GM19467 (cell line): ENCODE results near the gene PTGIS.

ENCODE experiments used
- ATAC-seq: cut with Tn5 transposase; IDR thresholded peaks from one replicate; pipeline ENCODE4 v1.9.1; 2021; ENCODE audit warnings: mild to moderate bottlenecking, moderate library complexity; ENCODE audit not compliant: unreplicated experiment

The PTGIS gene

DNA sequence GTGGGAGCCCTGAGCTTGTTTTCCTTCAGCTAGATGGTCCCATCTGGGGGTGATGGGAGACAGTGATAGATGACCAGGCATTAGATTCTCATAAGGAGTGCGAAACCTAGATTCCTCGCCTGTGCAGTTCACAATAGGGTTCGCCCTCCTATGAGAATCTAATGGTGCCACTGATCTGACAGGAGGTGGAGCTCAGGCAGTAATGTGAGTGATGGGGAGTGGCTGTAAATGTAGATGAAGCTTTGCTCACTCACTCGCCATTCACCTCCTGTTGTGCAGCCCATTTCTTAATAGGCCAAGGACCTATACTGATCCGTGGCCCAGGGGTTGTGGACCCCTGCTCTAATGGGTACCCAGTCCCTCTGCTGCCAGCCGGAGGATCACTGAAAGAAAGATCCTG is 64.8 kb downstream of the PTGIS start:
- ATAC-seq: no peak

DNA sequence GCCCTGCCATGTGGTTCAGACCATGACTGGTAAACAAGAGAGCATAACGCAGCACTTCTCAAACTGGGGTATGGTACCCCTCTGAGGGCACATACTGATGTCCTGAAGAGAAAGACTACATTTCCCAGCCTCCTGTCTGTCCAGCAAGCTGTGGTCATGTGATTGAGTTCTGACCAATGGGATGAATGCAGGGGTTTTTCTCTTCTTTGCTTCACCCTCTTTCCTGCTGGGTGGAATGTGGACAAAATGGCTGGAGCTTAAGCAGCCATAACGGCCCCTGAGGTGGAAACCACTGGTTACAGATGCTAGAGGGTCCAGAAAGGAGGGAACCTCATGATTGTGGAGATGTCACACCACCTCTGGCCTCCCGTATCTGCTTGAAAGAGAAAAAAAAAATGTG is 66.0 kb downstream of the PTGIS start:
- ATAC-seq: no peak

DNA sequence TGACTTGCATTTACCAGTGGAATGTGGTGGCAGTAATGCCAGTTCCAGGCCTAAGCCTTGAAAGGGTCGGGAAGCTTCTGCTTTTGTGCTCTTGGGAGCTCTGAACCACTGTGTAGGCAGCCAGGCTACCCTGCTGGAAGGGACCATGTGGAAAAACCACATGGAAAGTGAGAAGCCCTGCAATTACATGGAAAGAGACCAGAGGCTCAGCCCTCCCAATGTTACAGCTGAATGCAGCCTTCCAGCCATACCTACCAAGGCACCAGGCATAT is 70.6 kb downstream of the PTGIS start:
- ATAC-seq: no peak

DNA sequence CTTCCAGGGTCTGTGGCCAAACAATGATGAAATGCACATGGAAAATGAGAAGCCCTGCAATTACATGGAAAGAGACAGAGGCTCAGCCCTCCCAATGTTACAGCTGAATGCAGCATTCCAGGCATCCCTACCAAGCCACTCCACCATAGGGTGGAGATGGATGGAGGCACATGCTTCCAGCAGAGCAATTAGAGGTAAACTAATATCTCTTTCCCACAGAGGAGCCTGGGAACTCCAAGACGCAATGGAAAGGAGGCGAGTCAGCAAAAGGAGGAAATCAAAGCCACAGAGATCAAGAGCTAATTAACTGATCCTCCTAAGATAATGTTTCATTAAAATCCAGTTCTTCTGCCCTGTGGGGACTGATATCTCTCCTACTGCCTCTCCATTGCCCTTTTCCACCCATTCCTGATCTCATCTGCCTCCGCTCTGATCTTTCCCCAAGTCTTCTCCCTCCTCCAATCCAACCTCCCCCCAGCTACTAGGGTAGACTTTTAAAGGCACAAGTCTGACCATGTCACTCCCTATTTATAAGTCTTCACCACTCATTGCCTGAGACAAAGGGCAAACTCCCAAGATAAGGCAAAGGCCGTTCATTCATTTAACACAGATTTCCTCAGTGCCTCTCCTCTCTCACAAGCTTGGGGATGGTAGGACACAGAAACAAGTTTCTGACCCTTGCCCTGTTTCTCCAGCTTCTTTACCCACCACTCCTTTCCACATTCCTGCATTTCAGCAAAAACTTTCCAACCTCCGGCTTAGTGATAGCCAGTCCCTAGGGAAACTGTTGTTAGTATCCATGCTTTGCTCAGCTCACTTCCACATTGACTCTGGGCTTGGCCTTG is 71.2 kb downstream of the PTGIS start:
- no peak for ATAC-seq

DNA sequence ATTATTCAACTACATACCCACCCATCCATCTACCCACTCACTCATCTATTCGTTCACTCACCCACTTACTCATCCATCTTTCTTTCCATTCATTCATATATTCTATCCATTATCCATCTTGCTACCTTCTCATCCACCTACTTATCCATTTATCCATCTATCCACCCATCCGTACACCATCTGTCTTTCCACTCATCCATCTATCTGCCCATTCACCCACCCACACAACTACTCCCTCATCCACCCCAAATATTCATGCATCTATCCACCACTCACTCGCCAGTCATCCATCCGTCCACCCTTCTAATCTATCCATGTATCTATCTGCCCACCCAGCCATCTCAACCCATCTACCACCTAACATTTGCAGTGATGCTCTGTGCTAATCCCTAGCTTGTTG is 71.9 kb downstream of the PTGIS start:
- ATAC-seq: no peak

DNA sequence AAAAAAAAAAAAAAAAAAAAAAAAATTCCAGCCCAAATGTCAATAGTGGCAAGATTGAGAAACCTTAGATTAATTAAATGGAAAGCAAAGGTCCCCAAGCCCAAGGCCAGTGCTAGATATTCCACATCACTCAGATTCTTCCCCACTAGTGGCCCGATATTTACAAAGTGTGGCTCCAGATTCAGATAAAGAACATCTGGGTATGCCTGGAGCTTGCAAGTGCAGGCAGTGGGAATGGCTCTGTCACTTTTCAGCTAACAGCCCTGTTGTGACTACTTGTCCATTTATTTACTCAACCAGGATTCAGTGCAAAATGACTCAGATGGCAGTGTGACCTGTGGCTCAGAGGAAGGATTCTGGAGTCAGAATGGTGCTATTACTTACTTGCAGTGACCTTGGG is 77.2 kb downstream of the PTGIS start:
- no peak for ATAC-seq

DNA sequence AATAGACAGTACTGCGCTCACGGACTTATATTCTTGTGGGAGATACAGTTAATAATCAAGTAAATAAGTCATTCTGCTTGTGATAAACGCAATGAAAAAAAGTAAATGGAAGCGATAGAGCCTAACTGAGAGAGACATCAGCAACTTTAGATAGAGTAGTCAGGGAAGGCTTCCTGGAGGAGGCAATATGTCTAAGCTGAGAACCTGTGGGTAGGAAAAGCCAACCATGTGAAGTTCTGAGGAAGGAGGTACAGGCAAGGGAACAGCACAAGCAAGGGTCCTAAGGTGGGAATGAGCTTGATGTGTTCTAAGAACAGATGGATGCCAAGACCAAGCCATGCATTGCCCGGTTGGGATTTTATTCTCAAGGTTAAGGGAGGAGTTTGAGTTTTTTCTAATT is 78.2 kb downstream of the PTGIS start:
- no peak for ATAC-seq

DNA sequence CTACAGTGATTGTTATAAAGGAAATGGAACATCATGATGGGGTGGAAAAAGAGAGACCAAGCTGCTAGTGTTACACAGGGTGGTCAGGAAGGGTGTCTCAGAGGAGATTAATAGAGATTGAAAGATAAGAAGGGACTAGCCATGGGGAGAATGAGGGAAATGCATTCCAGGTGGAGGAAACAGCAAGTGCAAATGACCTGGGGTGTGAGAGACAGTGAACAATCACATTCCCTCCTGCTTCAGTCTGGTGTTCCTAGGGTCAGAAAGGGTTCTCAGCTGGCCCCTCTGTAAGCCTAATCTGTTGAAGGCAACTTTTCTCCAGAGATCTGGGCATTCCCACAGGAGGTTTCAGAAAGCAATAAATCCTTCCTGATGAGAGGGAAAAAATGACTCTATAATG is 81.9 kb downstream of the PTGIS start:
- no peak for ATAC-seq

DNA sequence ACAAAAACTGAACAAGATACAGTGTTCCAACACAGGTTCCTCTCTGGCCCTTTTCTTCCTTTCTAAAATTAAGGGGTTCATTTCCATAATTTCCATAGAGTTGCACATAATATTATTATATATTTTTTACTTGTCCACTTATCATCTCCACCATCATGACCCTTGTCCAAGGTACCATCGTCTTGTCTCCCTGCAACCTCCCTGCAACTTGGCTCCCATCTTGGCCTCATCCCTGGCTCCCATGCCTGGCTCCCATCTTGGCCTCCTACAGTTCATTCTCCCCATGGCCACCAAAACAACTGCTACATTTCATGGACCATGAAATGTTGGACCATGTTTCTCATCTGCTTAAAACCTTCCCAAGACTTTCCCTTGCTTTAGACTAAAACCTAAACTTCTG is 82.4 kb downstream of the PTGIS start:
- ATAC-seq: no peak

DNA sequence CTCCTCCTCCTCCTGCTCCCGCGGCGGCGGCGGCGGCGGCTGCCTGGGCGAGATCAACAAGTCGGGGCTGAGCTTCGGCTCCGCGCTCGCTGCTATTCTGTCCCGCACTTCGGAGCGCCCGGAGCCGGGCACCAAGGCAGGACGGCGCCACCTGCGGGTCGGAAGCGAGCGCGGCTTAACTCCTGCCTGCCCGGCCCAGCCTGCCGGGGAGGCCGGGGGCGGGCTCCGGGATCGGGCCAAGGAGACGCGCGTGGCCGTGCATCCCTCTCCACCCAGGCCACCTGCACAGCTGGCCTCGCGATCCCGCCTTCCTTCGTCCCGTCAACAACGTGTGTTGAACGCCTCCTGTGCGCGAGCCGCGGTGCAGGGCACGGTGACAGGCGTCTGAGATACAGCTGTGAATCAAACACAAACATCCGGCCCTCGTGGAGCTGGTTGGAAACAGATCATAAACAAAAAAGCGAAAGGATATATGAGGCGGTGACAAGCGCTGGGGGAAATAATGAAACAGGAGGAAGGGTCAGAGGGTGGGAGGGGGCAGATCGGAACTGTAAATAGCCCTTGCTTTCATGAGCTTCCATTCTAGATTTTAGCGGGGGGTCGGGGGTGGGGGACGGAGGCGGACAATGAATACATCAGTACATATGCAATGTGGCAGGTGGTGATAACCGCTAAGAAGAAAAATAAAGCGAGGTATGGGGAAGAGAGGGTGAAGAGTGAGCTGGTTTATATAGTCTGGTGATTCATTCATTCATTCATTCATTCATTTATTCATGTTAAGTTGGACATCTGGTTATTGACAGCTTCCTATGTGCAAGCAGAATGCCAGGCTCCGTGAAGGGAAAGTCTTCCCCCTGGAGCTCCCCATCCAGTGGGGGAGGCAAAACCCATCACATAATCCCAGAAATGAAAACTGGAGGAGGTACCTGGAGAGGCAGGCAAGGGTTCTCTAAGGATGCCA is 83.5 kb downstream of the PTGIS start:
- no peak for ATAC-seq

DNA sequence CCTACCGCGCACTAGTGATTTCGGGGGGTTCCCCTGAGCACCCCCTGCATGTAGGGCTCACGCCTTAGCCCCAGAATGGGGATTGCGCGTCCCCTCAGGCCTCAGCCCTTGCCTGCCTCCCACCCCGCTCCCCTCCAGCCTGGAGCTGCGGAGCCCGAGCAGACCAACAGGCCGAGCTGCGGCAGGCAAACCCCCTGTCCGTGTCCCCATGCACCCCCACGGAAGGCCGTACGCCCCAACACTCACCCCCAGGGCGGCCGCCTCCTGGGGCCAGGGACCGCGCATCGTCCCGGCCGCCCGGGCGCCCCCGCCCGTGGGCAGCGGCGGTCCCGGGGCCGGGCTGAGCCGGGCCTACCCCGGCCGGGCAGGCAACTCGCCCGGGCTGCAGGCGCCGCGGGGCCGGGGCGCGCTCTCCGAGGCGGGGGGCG is 84.2 kb downstream of the PTGIS start:
- no peak for ATAC-seq

DNA sequence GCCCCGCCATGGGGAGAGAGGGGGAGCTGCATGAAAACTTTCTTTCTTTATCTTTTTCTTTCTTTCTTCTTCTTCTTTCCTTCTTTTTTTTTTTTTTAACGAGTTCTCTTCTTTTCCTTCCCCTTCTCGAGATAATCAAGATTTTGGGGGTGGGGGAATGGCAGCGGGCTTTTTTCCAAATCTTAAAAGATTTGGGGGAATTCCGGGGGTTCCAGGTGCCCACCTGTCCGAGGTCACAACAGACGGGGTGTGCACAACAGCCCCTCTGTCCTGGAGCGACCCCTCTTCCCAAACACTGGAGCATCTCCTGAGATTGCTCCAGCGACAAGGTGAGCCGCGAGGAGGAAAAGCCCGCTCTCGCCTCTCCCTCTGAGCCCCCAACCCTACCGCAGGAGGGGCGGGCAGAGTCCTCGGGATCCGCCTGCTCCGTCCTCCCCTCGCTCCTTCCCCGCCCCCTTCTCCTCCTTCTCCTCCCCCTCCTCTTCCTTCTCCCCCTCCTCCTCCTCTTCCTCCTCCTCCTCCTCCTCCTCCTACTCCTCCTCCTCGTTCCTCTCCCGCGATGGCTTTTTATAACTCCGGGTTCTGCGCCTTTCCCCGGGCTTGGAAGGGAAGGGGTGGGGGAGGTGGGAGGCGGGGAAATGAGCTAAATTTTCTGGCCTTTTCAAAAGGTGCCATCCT is 84.8 kb downstream of the PTGIS start:
- ATAC-seq: no peak

DNA sequence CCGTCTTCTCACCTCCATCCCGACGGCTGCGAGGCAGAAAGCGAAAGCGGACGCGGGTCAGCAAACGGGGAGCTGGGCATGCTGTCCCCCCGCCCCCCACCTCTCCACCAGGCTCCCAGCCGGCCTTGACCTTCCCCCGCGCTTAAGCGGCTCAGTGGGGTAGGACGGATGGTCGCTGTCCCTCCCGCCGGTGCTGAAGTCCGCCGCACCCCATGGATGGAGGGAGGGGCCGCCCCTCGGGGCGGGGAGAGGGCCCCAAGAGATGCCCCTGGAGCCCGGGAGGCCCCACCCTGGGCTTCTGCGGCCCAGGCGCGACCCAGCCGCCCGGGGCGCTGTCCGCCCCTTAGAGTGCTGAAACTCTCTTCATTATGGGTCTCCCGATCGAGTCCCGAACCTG is 85.3 kb downstream of the PTGIS start, which contains the start of gene KCNB1:
TSS of gene KCNB1 (minus strand) at position 48 of the 397 bp plus-strand sequence. CDS start 188 bp downstream, outside the sequence.
- no peak for ATAC-seq

DNA sequence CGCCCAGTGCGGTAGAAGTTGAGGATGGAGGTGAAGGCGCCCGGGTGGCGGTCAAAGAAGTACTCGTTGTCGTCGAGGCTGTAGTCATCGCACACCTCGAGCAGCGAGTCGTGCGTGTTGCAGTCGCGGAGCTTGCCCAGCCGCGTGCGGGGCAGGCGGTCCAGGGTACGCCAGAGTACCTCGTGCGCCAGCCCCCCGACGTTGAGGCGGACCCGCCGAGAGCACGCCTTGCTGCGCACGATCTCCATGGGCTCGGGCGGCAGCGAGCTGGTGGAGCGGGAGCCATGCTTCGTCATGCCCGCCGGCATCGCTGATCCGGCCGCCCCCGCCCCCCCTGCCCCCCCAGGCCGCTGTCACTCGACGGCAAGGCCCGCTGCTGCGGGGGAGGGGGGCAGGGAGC is 85.8 kb downstream of the PTGIS start:
- ATAC-seq: no peak

DNA sequence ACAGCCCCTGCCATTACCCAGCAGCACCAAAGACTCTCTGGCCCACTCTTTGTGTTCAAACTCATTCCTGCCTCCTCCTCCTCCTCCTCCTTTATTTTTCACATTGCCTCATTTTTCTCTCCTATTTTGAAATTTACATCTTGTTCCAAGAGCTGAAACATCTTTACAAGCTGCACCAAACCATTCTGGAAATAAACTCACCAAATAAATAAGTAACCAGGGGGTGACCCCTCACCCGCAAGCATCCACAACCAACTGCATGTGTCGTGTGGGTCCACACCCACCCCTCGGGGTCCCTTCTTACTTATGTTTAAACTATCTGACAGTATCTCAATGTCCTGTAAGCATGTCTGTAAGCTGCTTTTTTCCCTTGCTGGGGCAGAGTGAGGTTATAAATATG is 86.8 kb downstream of the PTGIS start:
- no peak for ATAC-seq

DNA sequence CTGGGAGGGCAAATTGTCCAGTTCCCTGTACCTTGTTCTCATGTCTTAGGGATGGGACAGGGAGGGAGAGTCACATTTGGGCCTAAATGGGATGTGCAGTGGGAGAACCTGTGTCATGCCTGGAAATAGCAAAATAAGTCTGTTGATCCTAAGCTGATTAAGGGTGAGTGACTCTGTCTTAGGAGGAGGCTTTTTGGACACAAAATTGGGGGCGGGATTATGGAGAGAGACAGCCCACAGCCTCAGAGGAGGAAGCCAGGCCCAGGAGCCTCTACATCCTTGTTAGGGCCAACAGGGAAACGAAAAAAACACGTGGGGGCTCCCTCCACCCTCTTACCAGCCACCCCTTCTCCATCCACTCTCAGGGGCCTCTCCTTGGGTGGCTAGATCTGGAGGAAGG is 87.7 kb downstream of the PTGIS start:
- no peak for ATAC-seq

DNA sequence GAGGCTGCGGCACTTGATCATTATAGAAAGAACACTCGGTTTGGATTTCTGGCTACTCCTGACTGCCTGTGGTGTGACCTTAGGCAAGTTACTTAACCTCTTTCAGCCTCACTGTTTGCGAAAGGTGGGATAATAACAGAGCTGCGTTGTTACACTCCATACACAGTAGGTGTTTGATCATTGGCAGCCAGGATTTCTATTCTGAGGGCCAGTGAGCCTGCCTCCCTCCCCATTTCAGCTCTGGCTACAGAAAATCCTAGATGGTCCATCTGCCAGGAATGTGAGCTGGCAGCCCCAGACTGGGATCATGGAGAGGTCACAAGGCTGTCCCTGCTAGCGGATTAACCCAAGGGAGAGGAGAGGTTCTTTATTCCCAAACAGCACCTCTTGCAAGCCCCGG is 88.2 kb downstream of the PTGIS start:
- no peak for ATAC-seq

DNA sequence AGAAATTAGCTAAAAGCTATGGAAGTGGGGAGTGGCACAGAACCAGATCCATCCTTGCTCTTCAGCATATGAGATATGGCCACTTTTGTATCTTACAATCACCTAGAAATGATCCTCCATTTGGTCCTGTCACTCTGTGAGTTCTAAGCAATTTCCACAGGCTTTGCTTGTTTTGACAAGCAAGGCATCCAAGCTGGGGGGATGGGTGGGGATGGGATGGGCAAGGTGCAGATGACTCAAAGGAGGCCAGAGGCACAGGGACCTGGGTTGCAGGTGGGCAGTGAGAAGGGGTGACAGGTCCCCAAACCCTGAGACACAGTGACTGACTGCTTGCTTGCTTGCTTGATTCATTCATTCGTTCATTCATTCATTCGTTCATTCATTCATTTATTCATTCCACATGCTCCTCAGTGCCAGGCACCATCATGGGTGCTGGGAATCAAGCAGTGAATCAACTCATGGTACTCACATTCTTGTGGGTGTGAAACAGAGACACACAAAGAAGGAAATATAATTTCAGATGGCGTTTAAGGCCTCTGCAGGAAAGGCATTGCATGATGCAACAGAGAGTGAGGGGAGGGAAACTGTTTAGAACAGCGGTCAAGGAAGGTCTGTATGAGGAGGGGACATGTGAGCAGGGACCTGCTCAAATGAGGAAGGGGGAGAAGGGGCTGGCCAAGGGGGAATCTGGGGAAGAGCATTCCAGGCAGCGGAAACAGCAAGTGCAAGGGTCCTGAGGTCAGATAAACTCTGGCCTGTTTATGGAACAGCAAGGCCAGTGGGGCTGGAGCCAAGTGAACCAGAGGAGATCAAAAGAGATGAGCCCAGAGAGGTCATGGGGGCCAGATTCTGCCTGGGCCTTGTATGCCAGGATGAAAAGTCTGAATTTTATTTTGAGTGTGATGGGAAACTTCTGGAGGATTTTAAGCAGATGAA is 88.9 kb downstream of the PTGIS start:
- ATAC-seq: no peak

DNA sequence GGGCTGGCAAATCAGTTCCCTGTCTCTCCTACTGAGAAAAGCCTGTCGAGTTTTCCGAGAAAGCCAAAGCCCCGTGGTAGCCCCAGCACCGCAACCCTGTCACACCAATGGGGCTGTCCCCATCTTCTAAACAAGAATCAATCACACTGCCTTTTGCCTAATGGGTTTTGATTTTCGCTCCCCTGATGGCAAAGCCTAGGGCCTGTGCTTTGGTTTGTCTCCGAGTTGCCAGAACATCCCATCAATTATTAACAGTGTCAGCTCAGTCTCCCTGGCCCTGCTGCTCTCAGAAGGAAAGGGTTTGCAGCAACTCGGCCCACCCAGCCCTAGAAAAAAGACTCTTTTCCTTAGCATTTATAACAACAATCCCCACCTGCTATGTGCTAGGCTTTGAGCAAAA is 89.7 kb downstream of the PTGIS start:
- no peak for ATAC-seq

DNA sequence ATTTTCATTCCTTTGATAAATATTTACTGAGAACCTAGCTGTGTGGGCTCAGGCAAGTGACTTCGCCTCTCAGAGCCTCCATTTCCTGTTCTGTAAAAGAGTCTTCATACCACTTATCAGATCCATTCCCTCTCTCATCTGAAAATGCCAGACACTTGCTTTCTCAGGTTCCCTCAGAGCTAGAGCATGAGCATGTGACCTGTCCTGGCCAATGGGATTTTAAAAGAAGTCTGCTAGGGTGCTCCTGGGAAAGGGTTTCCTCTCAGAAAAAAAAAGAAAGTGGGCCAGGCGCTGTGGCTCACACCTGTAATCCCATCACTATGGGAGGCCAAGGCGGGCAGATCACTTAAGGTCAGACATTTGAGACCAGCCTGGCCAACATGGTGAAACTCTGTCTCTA is 90.7 kb downstream of the PTGIS start:
- ATAC-seq: no peak

DNA sequence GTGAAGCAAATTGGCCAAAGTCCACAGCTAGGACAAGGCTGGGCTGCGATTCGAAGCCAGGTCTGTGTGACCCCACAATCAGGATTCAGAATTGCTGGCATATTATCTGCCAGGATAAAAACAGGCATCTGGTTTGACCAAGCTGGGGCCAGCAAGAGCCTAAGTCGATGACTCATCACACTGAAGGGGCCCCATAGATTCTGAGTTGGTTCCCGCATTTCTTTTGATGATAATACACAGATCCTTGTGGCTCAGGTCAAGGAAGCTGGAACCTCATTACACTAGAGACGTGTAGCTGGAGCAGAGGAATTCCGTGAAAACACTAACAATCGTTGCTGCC is 92.0 kb downstream of the PTGIS start:
- ATAC-seq: no peak
